ENCODE measurements around the gene SH2D3C.

The SH2D3C gene

DNA sequence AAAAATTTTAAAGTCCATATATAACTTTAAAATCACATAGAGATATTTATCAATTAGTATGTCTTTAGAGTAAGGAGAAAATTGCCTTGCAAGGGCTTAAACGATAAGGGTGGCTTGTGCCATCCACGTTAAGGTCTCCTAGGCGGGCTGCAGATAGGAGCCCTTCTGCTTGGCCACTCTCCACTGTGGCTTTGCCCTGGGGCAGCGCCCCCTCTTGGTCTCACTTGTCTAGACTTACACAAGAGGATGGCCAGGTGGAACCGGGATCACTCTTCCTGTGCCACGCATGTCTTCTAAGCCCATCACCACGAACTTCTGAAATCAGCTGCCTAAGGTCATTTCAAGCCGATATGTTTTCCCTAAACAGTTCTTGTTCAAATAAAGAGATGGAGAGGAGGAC, 27.2 kb upstream of the SH2D3C start:
- no peak for DNase-seq

- no peak for DNase-seq
Measured at GRCh38 chr9:127803507-127804352, 25.3 kb upstream of the SH2D3C start.

DNA sequence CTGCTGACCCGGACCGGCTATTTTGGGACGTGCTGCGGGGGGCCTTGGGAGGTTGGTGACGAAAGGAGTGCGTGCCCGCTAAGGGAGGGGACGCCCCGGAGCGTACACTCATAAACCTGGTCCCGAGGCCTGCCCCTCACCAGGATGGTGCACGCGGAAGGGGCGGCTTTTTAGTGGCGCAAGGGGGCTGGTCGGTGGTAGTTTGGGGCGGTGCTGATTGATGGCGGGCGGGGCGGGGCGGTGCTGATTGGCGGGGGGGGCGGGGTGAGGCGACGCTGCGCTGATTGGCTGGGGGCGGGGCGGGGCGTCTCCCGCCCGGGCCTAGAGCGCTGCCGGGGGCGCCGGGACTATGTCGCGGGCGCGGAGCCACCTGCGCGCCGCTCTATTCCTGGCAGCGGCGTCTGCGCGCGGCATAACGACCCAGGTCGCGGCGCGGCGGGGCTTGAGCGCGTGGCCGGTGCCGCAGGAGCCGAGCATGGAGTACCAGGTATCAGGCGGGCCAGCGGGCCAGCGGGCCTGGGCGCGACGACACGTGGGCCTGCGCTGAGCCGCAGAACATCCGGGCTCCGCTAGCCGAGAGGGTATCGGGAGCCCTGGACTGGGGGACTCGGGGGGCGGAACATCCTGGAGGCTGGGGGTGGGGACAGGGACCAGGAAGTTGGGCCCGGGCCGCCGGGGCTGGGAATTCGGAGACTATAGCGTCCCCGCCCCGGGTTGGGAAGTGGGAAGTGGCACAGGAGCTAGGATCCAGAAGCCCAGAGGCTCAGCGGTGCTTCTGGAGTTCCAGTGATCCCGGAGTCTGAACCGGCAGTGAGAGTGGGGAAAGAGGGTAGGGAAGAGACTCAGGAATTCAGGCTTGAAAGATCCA, 24.3 kb upstream of the SH2D3C start, which contains the start of gene FPGS:
Gene FPGS (plus strand): TSS at position 307 of the 868 bp plus-strand sequence. CDS start 43 bp downstream, at position 350.
- DNase-seq = peak; percentile 71 to 80

DNA sequence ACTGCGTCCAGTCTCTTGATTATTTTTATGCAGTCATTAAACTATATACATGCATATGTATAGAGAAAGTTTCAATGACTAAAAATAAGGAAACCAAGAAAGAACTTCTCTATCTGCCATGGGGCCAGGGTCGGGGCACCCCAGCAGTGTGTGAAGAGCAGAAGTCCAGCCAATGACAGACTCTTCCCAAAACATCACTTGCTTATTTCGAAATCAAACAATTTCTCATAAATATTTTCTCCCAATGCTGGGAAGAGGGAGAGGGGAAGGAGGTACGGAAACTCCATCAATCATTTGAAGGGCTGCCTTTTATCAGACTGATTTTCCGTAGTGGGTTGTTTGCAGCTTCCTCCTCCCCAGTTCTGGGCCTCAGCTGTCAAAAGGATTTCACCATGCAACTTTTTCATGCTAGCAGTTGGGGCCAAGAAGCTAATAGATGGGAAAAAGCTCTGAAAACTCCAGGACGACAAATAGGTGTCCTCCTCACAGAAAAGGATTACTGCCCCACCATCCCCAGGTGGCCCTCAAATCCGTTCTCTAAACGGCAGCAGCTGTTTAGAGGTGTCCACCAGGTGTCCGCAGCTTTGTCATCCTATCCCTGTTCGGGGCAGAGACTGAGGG, 23.6 kb upstream of the SH2D3C start:
- no peak for DNase-seq

- DNase-seq = peak in 1 of 2 donors; percentile 65
Measured at GRCh38 chr9:127796852-127797370, 18.4 kb upstream of the SH2D3C start.

GRCh38 chr9:127796225-127796813, 17.9 kb upstream of the SH2D3C start:
- no peak for DNase-seq

DNA sequence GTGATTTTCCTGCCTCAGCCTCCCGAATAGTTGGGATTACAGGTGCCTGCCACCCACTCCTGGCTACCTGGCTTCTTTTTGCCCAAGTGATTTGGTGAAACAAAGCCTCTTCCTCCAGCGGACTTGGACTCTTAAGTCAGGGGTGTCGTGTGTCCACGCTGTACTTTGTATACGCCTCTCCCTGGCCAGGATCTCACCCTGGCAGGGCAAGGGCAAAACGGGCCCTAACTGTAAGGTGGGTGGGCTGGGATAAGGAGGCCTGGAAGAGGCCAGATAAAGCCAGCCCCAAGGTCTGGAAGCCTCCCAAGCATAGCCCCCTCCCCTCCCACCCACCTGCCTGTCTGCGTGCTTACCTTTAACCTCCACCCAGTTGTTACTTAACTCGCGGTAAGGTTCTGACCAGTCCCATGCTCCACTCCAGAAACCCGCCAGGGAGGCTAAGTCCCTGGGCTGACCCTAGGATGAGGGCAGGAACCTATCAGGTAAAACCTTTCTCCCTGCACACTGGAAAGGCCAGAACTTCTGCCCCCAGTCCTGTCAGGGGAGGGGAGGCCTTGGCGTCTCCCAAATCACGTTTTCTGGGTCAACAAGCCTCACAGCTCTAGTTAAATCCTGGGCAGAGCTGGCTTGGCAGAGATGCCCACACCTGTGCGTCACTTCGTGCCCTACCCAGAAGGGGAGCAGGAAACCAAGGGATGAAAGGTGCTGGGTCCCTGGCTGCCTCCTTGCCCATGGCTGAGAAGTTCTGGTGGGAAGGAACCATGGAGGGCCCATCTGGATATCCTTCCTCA, 15.7 kb upstream of the SH2D3C start:
- DNase-seq = no peak

GRCh38 chr9:127793093-127793708, 14.7 kb upstream of the SH2D3C start:
- no peak for DNase-seq

- DNase-seq = no peak
Measured at GRCh38 chr9:127792417-127793031, 14.1 kb upstream of the SH2D3C start.

DNA sequence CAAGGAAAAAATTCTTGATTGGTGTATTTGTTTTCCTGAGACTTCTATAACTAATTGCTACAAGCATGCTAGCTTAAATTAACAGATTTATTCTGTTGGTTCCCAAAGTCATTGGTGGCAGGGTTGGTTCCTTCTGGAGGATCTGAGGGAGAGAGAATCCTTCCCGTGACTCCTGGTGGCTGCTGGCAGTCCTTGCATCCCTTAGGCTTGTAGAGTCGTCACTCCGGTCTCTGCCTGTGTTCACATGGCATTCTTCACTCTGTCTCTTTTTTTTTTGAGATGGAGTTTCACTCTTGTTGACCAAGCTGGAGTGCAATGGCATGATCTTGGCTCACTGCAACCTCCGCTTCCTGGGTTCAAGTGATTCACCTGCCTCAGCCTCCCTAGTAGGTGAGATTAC, 12.6 kb upstream of the SH2D3C start:
- no peak for DNase-seq

GRCh38 chr9:127790094-127790855, 11.8 kb upstream of the SH2D3C start:
- no peak for DNase-seq

GRCh38 chr9:127789179-127789578, 10.7 kb upstream of the SH2D3C start:
- DNase-seq = no peak

GRCh38 chr9:127788337-127789011, 10.0 kb upstream of the SH2D3C start:
- DNase-seq = no peak

DNA sequence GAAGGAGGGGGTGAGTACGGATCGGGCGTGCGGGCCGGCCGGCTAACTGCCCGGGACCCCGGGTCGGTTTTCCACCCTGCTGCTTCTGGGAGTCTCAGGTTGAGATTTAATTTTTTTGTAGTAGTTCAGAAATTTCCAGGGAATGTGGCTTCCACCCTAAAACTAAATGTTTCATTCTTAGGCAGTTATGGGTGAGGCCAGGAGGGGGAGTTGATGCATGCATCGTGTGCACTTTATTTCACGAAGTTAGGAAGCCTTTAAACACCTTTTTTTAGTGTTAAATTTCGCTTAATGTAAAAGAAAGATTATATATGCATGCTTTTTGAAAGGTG, 8.3 kb upstream of the SH2D3C start:
- DNase-seq = no peak

- DNase-seq = peak; percentile 58 to 81
Measured at GRCh38 chr9:127785933-127786772, 7.7 kb upstream of the SH2D3C start, which contains the start of gene CDK9. TSS of gene CDK9 (plus strand) at chr9:127786034. CDS start at chr9:127786149, 115 bp downstream.

GRCh38 chr9:127785023-127785932, 6.8 kb upstream of the SH2D3C start:
- DNase-seq = peak; percentile 48 to 84

Data from bone marrow (tissue), 2 donors.